Tibial nerve (tissue), 4 donors: Measurements from ENCODE around the gene ANXA10. TPM values are rescaled to one million over a fixed set of nuclear protein-coding genes. Genes with fewer than 3 reads are reported as not detected.
"Not testable (repeated sequence)": the region's sequence is repeated elsewhere in the genome, so short reads cannot be mapped to it uniquely, and the experiment has no call there.

ENCODE experiments used
- DNase-seq, 2 donors: peaks; one replicate each; pipeline ENCODE4 v3.0.0-alpha.2; 2019; ENCODE audit warnings: low spot score in 2 of 2
- H3K27ac ChIP-seq, 4 donors: fragments of 200-600 bp; sonication (generic) in 3 of 4; one replicate each; pipeline ENCODE4 v1.5.1; 2017 to 2019; ENCODE audit warnings: mild to moderate bottlenecking in 1 of 4
- H3K27me3 ChIP-seq, 2 donors: fragments of 200-600 bp; sonication (generic) in 1 of 2; one replicate each; pipeline versions ENCODE4 v1.5.1 to v1.6.0; 2017 to 2019
- H3K36me3 ChIP-seq, 3 donors: fragments of 200-600 bp; sonication (generic); one replicate each; pipeline ENCODE4 v1.5.1; 2018 to 2019
- H3K4me1 ChIP-seq, 4 donors: fragments of 200-600 bp; sonication (generic) in 3 of 4; one replicate each; pipeline ENCODE4 v1.5.1; 2017 to 2019
- H3K4me3 ChIP-seq, 4 donors: fragments of 200-600 bp; sonication (generic) in 3 of 4; one replicate each; pipeline ENCODE4 v1.5.1; 2017 to 2019; ENCODE audit warnings: mild to moderate bottlenecking in 1 of 4, moderate library complexity in 1 of 4
- H3K9me3 ChIP-seq, 4 donors: fragments of 200-600 bp; sonication (generic) in 3 of 4; one replicate each; pipeline ENCODE4 v1.5.1; 2017 to 2019
- CTCF ChIP-seq, 5 experiments: fragments of 200-600 bp in 3 of 5; fragments of 450-650 bp in 2 of 5; sonication (generic) in 3 of 5; IDR thresholded peaks; one replicate each; pipeline ENCODE4 v1.5.1; 2016 to 2019; ENCODE audit warnings: antibody characterized with exemption in 5 of 5, mild to moderate bottlenecking in 3 of 5, moderate library complexity in 2 of 5
- EP300 ChIP-seq, 2 donors: sonication (generic); formaldehyde crosslinking; IDR thresholded peaks; one replicate each; pipeline ENCODE4 v1.6.1; 2017; ENCODE audit warnings: antibody characterized with exemption in 2 of 2, mild to moderate bottlenecking in 1 of 2
- POLR2A ChIP-seq, 2 donors: fragments of 450-650 bp; IDR thresholded peaks; one replicate each; pipeline ENCODE4 v1.6.1; 2017; ENCODE audit warnings: antibody characterized with exemption in 2 of 2, mild to moderate bottlenecking in 2 of 2, moderate library complexity in 2 of 2
- WGBS, 2 donors: methylation state at CpG; one replicate each; pipeline ENCODE4 v1.1.5; 2018; 5-methylcytosine and 5-hydroxymethylcytosine counted together
- total RNA-seq, 4 donors: library from RNA; depleted of rRNA; stranded (reverse); fragments of >200 nt; gene quantifications; one replicate each; pipeline ENCODE4 v1.1.0, GENCODE V29; 2016

Gene ANXA10
- total RNA-seq, 4 donors from 2014 or later, result not detected

GRCh38 chr4:168134651-168135050 is 42.3 kb downstream of the ANXA10 start:
- Histone ChIP-seq H3K36me3 (no peaks in the 10 kb centered on the region), H3K27ac (no peak overlapping the region), H3K4me1 (no peaks in the 10 kb centered on the region), H3K27me3 (no peaks in the 10 kb centered on the region), H3K4me3 (no peak overlapping the region), H3K9me3 (no peaks in the 10 kb centered on the region)
- DNase-seq, result no peak
- TF ChIP-seq POLR2A (IDR thresholded peaks at IDR 0.05) (no peak), CTCF (IDR thresholded peaks at IDR 0.05) (no peak), EP300 (IDR thresholded peaks at IDR 0.05) (no peak)

- not testable (repeated sequence) for H3K4me3 ChIP-seq
These were observed 43.5 kb downstream of the ANXA10 start for GRCh38 chr4:168135860-168136259.

GRCh38 chr4:168137695-168138094 is 45.4 kb downstream of the ANXA10 start:
- 93 to 95% methylated on average over 2 of the region's 2 CpGs for whole genome bisulfite sequencing, 2 donors
- H3K4me1 ChIP-seq, H3K27ac ChIP-seq, H3K27me3 ChIP-seq, H3K4me3 ChIP-seq, H3K9me3 ChIP-seq, DNase-seq, H3K36me3 ChIP-seq: not testable (repeated sequence)

More at GRCh38 chr4:168135860-168136259, 43.5 kb downstream of the ANXA10 start:
- not testable (repeated sequence) for H3K27ac ChIP-seq, H3K27me3 ChIP-seq, H3K4me1 ChIP-seq, H3K9me3 ChIP-seq, H3K36me3 ChIP-seq, DNase-seq
- WGBS, 2 donors, result 78 to 80% methylated on average over 1 of the region's 1 CpG

- Histone ChIP-seq H3K4me3 (no peak overlapping the region), H3K4me1 (no peaks in the 10 kb centered on the region), H3K9me3 (no peaks in the 10 kb centered on the region), H3K36me3 (no peaks in the 10 kb centered on the region), H3K27me3 (no peaks in the 10 kb centered on the region), H3K27ac (no peak overlapping the region)
- no peak for DNase-seq
- no peak for TF ChIP-seq CTCF (IDR thresholded peaks at IDR 0.05)
- WGBS, 2 donors, result 68 to 76% methylated on average over 3 of the region's 3 CpGs
These were observed 45.8 kb downstream of the ANXA10 start for GRCh38 chr4:168138143-168138542.

GRCh38 chr4:168139336-168139735 is 47.0 kb downstream of the ANXA10 start:
- H3K4me1 ChIP-seq, result no peaks in the 10 kb centered on the region
- TF ChIP-seq POLR2A (IDR thresholded peaks at IDR 0.05) (no peak), EP300 (IDR thresholded peaks at IDR 0.05) (no peak), CTCF (IDR thresholded peaks at IDR 0.05) (no peak)
- WGBS, 2 donors, result 80 to 88% methylated on average over 5 of the region's 5 CpGs

GRCh38 chr4:168141733-168142132 is 49.4 kb downstream of the ANXA10 start:
- no peak for TF ChIP-seq POLR2A (IDR thresholded peaks at IDR 0.05)
- TF ChIP-seq EP300 (IDR thresholded peaks at IDR 0.05), result no peak
- TF ChIP-seq CTCF (IDR thresholded peaks at IDR 0.05), result no peak
- Histone ChIP-seq H3K4me3 (no peak overlapping the region), H3K27me3 (no peaks in the 10 kb centered on the region), H3K4me1 (no peaks in the 10 kb centered on the region), H3K36me3 (no peaks in the 10 kb centered on the region), H3K27ac (no peak overlapping the region), H3K9me3 (no peaks in the 10 kb centered on the region)
- no peak for DNase-seq
- 86 to 91% methylated on average over 7 of the region's 7 CpGs for WGBS, 2 donors

More at GRCh38 chr4:168139336-168139735, 47.0 kb downstream of the ANXA10 start:
- Histone ChIP-seq H3K9me3 (no peaks in the 10 kb centered on the region), H3K4me3 (no peak overlapping the region), H3K36me3 (no peaks in the 10 kb centered on the region), H3K27ac (no peak overlapping the region), H3K27me3 (no peaks in the 10 kb centered on the region)
- DNase-seq, result no peak
